ENCODE results near the gene PMM2. TPM values are rescaled to one million over a fixed set of nuclear protein-coding genes. Genes with fewer than 3 reads are reported as not detected.
"Not testable (repeated sequence)": the region's sequence is repeated elsewhere in the genome, so short reads cannot be mapped to it uniquely, and the experiment has no call there.

PMM2 gene
- total and polyA plus RNA-seq, 2 experiments from 2014 or later: 28.4 to 31.3 TPM

DNA sequence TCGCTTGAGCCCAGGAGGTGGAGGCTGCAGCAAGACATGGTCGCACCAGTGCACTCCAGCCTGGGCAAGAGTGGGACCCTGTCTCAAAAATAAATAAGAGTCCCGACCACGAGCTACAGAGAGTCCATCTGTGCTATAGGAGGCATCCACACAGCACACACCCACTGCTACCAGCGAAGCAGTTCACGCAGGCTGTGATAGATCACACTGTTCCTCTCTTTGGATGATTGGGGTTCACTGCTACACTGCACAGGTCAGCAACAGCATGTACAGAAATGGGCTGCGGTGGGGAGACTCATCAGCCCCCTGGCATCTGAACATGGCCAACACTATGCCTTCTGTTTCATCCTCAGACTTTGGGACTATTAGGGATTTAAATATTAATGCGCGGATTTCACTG is 33.8 kb downstream of the PMM2 start:
- 86% methylated on average over 9 of the region's 9 CpGs for WGBS (ENCODE audit: low lambda C conversion rate, missing lambda C conversion rate)
- H3K27me3 ChIP-seq: no peaks in the 10 kb centered on the region

DNA sequence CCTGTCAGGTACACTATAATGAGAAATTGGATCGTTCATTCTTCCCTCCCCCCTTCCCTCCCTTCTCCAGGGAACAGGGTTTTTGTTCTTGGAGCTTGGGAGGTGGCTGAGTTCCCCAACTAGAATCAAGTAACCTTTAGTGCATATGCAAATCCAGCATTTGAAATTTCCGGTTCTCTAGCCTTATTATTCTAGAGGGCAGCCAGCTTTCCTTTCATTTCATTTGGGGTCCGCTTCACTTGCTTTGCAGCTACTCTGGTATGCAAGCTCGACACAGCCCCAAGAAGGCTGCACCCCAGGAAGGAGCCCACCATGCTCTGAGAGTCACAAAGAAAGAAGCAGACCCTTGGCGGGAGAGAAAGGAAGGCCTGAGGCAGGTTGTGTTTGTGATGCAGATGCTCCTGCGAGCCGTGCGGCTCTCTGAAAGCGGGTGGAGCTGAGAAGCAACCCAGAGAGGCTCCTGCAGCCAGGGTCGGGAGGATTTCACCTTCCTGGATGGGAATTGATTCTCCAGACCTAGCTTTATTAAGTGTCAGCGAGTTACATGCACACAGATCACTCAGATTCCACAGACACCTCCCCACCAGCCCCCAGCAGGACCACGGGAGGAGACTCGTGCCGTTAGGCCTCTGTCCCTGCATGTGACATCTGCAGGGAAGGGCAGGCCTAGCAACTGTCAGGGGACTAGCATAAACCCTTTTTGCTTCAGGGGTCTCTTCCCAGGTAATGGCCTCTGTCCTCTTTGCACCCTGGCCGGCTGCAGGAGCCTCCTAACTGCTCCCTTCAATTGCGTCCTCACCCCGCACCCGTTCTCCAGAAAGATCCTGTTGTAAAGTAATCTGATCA is 34.5 kb downstream of the PMM2 start:
- Histone ChIP-seq H3K79me2 (peaks cover 24% of the 10 kb centered on the region), H4K20me1 (ENCODE audit: insufficient read depth, poor library complexity, severe bottlenecking) (no peaks in the 10 kb centered on the region), H3K36me3 (replicated peaks; ENCODE audit: insufficient read depth, low read depth) (no peaks in the 10 kb centered on the region), H2AFZ (no peak overlapping the region), H3K27ac (no peak overlapping the region), H3K4me2 (no peak overlapping the region), H3K27me3 (no peaks in the 10 kb centered on the region), H3K4me1 (ENCODE audit: insufficient read depth) (no peaks in the 10 kb centered on the region), H3K4me3 (no peak overlapping the region), H3K9me2 (replicated peaks; ENCODE audit: insufficient read depth) (no peaks in the 10 kb centered on the region), H3K9me3 (ENCODE audit: low read depth) (no peaks in the 10 kb centered on the region)
- WGBS (ENCODE audit: low lambda C conversion rate, missing lambda C conversion rate): 80% methylated on average over 18 of the region's 18 CpGs
- DNase-seq (ENCODE audit: low spot score): no peak
- TF ChIP-seq EZH2 (IDR thresholded peaks at IDR 0.05; ENCODE audit: borderline replicate concordance) (no peak), EZH2phosphoT487 (IDR thresholded peaks at IDR 0.05; ENCODE audit: low read depth, severe bottlenecking, unreplicated experiment) (no peak)
- TF ChIP-seq, protein P1, sequence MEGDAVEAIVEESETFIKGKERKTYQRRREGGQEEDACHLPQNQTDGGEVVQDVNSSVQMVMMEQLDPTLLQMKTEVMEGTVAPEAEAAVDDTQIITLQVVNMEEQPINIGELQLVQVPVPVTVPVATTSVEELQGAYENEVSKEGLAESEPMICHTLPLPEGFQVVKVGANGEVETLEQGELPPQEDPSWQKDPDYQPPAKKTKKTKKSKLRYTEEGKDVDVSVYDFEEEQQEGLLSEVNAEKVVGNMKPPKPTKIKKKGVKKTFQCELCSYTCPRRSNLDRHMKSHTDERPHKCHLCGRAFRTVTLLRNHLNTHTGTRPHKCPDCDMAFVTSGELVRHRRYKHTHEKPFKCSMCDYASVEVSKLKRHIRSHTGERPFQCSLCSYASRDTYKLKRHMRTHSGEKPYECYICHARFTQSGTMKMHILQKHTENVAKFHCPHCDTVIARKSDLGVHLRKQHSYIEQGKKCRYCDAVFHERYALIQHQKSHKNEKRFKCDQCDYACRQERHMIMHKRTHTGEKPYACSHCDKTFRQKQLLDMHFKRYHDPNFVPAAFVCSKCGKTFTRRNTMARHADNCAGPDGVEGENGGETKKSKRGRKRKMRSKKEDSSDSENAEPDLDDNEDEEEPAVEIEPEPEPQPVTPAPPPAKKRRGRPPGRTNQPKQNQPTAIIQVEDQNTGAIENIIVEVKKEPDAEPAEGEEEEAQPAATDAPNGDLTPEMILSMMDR (IDR thresholded peaks at IDR 0.05; ENCODE audit: poor library complexity): no peak

More for the DNA sequence above, 33.8 kb downstream of the PMM2 start:
- no peak overlapping the region for H3K4me2 ChIP-seq
- no peak overlapping the region for H3K4me3 ChIP-seq
- no peaks in the 10 kb centered on the region for H3K9me2 ChIP-seq (replicated peaks; ENCODE audit: insufficient read depth)
- H4K20me1 ChIP-seq (ENCODE audit: insufficient read depth, poor library complexity, severe bottlenecking): no peaks in the 10 kb centered on the region
- no peaks in the 10 kb centered on the region for H3K36me3 ChIP-seq (replicated peaks; ENCODE audit: insufficient read depth, low read depth)
- no peak overlapping the region for H2AFZ ChIP-seq
- no peaks in the 10 kb centered on the region for H3K9me3 ChIP-seq (ENCODE audit: low read depth)
- TF ChIP-seq EZH2 (IDR thresholded peaks at IDR 0.05; ENCODE audit: borderline replicate concordance): no peak
- TF ChIP-seq, protein P1 (IDR thresholded peaks at IDR 0.05; ENCODE audit: poor library complexity): no peak
- no peak for TF ChIP-seq EZH2phosphoT487 (IDR thresholded peaks at IDR 0.05; ENCODE audit: low read depth, severe bottlenecking, unreplicated experiment)
- H3K79me2 ChIP-seq: peaks cover 23% of the 10 kb centered on the region
- H3K4me1 ChIP-seq (ENCODE audit: insufficient read depth): no peaks in the 10 kb centered on the region
- DNase-seq (ENCODE audit: low spot score): no peak
- H3K27ac ChIP-seq: no peak overlapping the region

DNA sequence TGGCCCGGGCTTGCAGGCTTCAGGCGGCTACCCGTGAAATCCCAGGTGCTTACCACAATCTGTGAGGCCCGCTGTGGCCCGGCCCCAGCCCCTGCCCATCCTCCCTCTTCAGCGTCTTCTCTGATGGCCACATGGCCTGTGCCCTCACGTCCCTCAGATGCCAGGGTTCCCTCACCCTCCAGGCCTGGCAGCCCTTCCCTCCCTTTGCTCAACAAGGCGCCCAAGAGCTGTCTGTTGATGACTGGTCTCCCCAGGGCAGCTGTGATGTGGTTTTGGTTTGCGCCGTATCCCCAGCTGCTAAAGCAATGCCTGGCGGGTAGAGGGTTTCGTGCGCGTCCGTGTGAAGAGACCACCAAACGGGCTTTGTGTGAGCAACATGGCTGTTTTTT is 35.1 kb downstream of the PMM2 start:
- Histone ChIP-seq H4K20me1 (ENCODE audit: insufficient read depth, poor library complexity, severe bottlenecking) (no peaks in the 10 kb centered on the region), H2AFZ (no peak overlapping the region), H3K4me2 (no peak overlapping the region), H3K36me3 (replicated peaks; ENCODE audit: insufficient read depth, low read depth) (no peaks in the 10 kb centered on the region), H3K27ac (no peak overlapping the region), H3K27me3 (no peaks in the 10 kb centered on the region), H3K9me2 (replicated peaks; ENCODE audit: insufficient read depth) (no peaks in the 10 kb centered on the region), H3K4me1 (ENCODE audit: insufficient read depth) (no peaks in the 10 kb centered on the region), H3K9me3 (ENCODE audit: low read depth) (no peaks in the 10 kb centered on the region), H3K79me2 (peaks cover 30% of the 10 kb centered on the region), H3K4me3 (no peak overlapping the region)
- TF ChIP-seq EZH2 (IDR thresholded peaks at IDR 0.05; ENCODE audit: borderline replicate concordance): no peak
- TF ChIP-seq, protein P1 (IDR thresholded peaks at IDR 0.05; ENCODE audit: poor library complexity): no peak
- TF ChIP-seq EZH2phosphoT487 (IDR thresholded peaks at IDR 0.05; ENCODE audit: low read depth, severe bottlenecking, unreplicated experiment): no peak
- 90% methylated on average over 16 of the region's 16 CpGs for WGBS (ENCODE audit: low lambda C conversion rate, missing lambda C conversion rate)
- no peak for DNase-seq (ENCODE audit: low spot score)

DNA sequence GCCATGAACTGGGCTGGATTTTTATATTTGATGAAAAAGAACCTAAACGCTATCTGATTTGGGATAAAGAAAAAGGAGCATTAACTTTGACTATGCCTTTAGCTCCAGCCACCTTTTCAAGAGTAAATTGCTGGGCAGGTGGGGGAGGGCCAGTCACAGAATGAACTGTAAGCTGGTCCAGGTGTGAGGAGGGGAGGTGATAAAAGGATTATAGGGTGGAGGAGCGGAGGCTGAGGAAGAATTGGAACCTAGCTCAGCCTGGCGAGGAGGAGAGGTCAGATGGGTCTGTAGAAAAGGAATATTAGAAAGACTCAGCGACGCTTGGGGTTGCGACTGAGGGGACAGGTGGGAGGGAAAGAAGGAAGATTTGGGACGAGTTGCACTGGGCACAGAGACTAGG is 39.2 kb downstream of the PMM2 start:
- H3K4me1 ChIP-seq (ENCODE audit: insufficient read depth); H2AFZ ChIP-seq; H3K9me2 ChIP-seq (replicated peaks; ENCODE audit: insufficient read depth); DNase-seq (ENCODE audit: low spot score); H3K36me3 ChIP-seq (replicated peaks; ENCODE audit: insufficient read depth, low read depth); H3K9me3 ChIP-seq (ENCODE audit: low read depth); H4K20me1 ChIP-seq (ENCODE audit: insufficient read depth, poor library complexity, severe bottlenecking); H3K27me3 ChIP-seq; H3K27ac ChIP-seq; H3K4me3 ChIP-seq; H3K4me2 ChIP-seq: not testable (repeated sequence)
- WGBS (ENCODE audit: low lambda C conversion rate, missing lambda C conversion rate): 65% methylated on average over 7 of the region's 7 CpGs
- peaks cover 26% of the 10 kb centered on the region for H3K79me2 ChIP-seq

DNA sequence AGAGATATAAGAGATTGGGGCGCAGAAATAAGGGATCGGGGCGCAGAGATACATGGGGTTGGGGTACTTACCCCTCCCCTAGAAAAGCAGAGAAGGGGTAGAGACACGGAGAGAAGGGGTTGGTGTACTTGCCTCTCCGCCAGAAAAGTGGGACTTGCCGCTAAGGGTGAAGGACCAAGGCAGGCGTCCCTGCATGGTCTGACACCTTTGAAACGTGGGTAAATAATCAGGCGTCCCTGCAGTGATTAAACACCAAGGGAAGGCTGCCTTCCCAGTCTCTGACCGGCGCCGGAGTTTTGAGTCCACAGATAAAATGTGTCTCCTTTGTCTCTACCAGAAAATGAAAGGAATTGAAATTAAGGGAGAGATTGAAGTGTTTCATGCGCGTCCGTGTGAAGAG is 40.0 kb downstream of the PMM2 start:
- WGBS (ENCODE audit: low lambda C conversion rate, missing lambda C conversion rate): 64% methylated on average over 15 of the region's 15 CpGs
- not testable (repeated sequence) for H3K4me1 ChIP-seq (ENCODE audit: insufficient read depth); H4K20me1 ChIP-seq (ENCODE audit: insufficient read depth, poor library complexity, severe bottlenecking); H3K4me3 ChIP-seq; H2AFZ ChIP-seq; H3K27me3 ChIP-seq; H3K4me2 ChIP-seq; H3K27ac ChIP-seq; H3K9me2 ChIP-seq (replicated peaks; ENCODE audit: insufficient read depth); DNase-seq (ENCODE audit: low spot score); H3K36me3 ChIP-seq (replicated peaks; ENCODE audit: insufficient read depth, low read depth); H3K9me3 ChIP-seq (ENCODE audit: low read depth)
- peaks cover 21% of the 10 kb centered on the region for H3K79me2 ChIP-seq

DNA sequence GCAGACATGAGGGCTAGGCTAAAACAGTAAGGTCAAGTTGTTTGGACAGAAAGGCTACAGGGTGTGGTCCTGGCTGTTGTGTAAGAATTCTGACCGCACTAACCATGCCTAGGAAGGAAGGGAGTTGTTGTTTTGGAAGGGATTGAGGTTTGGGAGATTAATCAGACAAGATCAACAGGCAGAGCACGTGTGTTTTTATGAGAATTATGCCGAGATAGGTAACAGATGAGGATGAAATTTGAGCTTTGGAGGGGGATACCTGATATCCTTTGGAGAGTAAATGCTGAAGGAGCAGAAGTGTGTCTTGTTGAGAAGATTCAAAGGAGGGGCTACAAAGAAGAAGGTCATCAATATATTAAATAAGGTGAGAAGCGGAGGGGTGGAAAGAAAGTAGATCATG is 44.4 kb downstream of the PMM2 start:
- H3K4me3 ChIP-seq; H3K4me1 ChIP-seq (ENCODE audit: insufficient read depth); H3K9me3 ChIP-seq (ENCODE audit: low read depth); H3K4me2 ChIP-seq; H3K27ac ChIP-seq; H2AFZ ChIP-seq; H4K20me1 ChIP-seq (ENCODE audit: insufficient read depth, poor library complexity, severe bottlenecking); H3K36me3 ChIP-seq (replicated peaks; ENCODE audit: insufficient read depth, low read depth); H3K27me3 ChIP-seq; H3K9me2 ChIP-seq (replicated peaks; ENCODE audit: insufficient read depth); DNase-seq (ENCODE audit: low spot score): not testable (repeated sequence)
- H3K79me2 ChIP-seq: peaks cover 24% of the 10 kb centered on the region
- 58% methylated on average over 3 of the region's 4 CpGs for WGBS (ENCODE audit: low lambda C conversion rate, missing lambda C conversion rate)

Measured in hepatocyte (in vitro differentiated cells).